GM23338 (cell line): ENCODE measurements around the gene COQ8B. TPM values are rescaled to one million over a fixed set of nuclear protein-coding genes. Genes with fewer than 3 reads are reported as not detected.

Experiments
- ATAC-seq: fragments of 200-7000 bp; cut with Tn5 transposase; 3 replicates; pipeline ENCODE4 v1.9.1; 2020
- DNase-seq: peaks from one replicate; pipeline ENCODE4 v3.0.0-alpha.2; 2015; ENCODE audit warnings: low spot score
- H2AFZ ChIP-seq: fragments of 200-600 bp; sonication (generic); 2 replicates; pipeline ENCODE4 v1.8.0; 2016; ENCODE audit warnings: antibody characterized with exemption, mild to moderate bottlenecking, moderate library complexity
- H3F3A ChIP-seq: fragments of 200-600 bp; sonication (generic); replicated peaks from 2 replicates; pipeline ENCODE4 v1.8.0; 2017; ENCODE audit warnings: antibody characterized with exemption, mixed run types, low read depth
- H3K27ac ChIP-seq: fragments of 200-600 bp; sonication (generic); 2 replicates; pipeline ENCODE4 v1.6.1; 2016; ENCODE audit warnings: low read depth
- H3K27me3 ChIP-seq: fragments of 200-600 bp; sonication (generic); 2 replicates; pipeline ENCODE4 v1.8.0; 2016; ENCODE audit warnings: mild to moderate bottlenecking, mixed run types, moderate library complexity; ENCODE audit not compliant: insufficient read depth
- H3K36me3 ChIP-seq: fragments of 200-600 bp; sonication (generic); 2 replicates; pipeline ENCODE4 v1.8.0; 2016; ENCODE audit warnings: mild to moderate bottlenecking; ENCODE audit not compliant: insufficient read depth
- H3K4me1 ChIP-seq: fragments of 200-600 bp; sonication (generic); 2 replicates; pipeline ENCODE4 v1.8.0; 2016; ENCODE audit warnings: mild to moderate bottlenecking, moderate library complexity; ENCODE audit not compliant: insufficient read depth
- H3K4me2 ChIP-seq: fragments of 200-600 bp; sonication (generic); 2 replicates; pipeline ENCODE4 v1.7.1; 2017; ENCODE audit warnings: mixed run types
- H3K4me3 ChIP-seq: fragments of 200-600 bp; sonication (generic); 2 replicates; pipeline ENCODE4 v1.6.1; 2016; ENCODE audit warnings: mixed run types
- H3K79me2 ChIP-seq: fragments of 200-600 bp; sonication (generic); replicated peaks from 2 replicates; pipeline ENCODE4 v1.8.0; 2017; ENCODE audit warnings: mild to moderate bottlenecking; ENCODE audit not compliant: insufficient read depth
- H3K9me2 ChIP-seq: fragments of 200-600 bp; sonication (generic); 2 replicates; pipeline ENCODE4 v1.8.0; 2017; ENCODE audit not compliant: insufficient read depth
- H4K20me1 ChIP-seq: fragments of 200-600 bp; sonication (generic); replicated peaks from 2 replicates; pipeline ENCODE4 v1.8.0; 2017; ENCODE audit warnings: mild to moderate bottlenecking; ENCODE audit not compliant: insufficient read depth
- H3K27ac Mint-ChIP-seq: 2 replicates; pipeline ENCODE4 v1.8.0; 2020; ENCODE audit warnings: inconsistent platforms, mild to moderate bottlenecking, moderate library complexity, mixed read lengths
- H3K27me3 Mint-ChIP-seq: 3 replicates; pipeline ENCODE4 v1.8.0; 2022; ENCODE audit warnings: low read depth, mild to moderate bottlenecking, moderate library complexity, mixed read lengths, inconsistent platforms; ENCODE audit not compliant: insufficient read depth, poor library complexity
- H3K36me3 Mint-ChIP-seq: 3 replicates; pipeline ENCODE4 v1.8.0; 2021; ENCODE audit warnings: low read depth, mild to moderate bottlenecking, inconsistent platforms, moderate library complexity, mixed read lengths
- H3K4me1 Mint-ChIP-seq: 3 replicates; pipeline ENCODE4 v1.8.0; 2020; ENCODE audit warnings: mild to moderate bottlenecking, inconsistent platforms, mixed read lengths
- H3K4me3 Mint-ChIP-seq: 3 replicates; pipeline ENCODE4 v1.8.0; 2021; ENCODE audit warnings: moderate library complexity, mild to moderate bottlenecking, inconsistent platforms, mixed read lengths
- H3K9me3 Mint-ChIP-seq: 3 replicates; pipeline ENCODE4 v1.8.0; 2020; ENCODE audit warnings: moderate library complexity, mild to moderate bottlenecking, inconsistent platforms, mixed read lengths
- EZH2 ChIP-seq: fragments of 200-600 bp; sonication (generic); IDR thresholded peaks from one replicate; pipeline ENCODE4 v1.8.0; 2017; ENCODE audit warnings: antibody characterized with exemption, mild to moderate bottlenecking, low read depth; ENCODE audit not compliant: unreplicated experiment
- EZH2phosphoT487 ChIP-seq: fragments of 200-600 bp; sonication (generic); IDR thresholded peaks from one replicate; pipeline ENCODE4 v1.8.1; 2018; ENCODE audit warnings: antibody characterized with exemption; ENCODE audit not compliant: unreplicated experiment
- JUNB ChIP-seq: IDR thresholded peaks from one replicate; pipeline ENCODE4 v1.6.1; 2016; ENCODE audit warnings: antibody characterized with exemption; ENCODE audit not compliant: unreplicated experiment
- NANOG ChIP-seq: IDR thresholded peaks from 2 replicates; pipeline ENCODE4 v1.6.1; 2016; ENCODE audit warnings: antibody characterized with exemption, borderline replicate concordance
- ZNF114 ChIP-seq: fragments of 250-450 bp; sonication (Bioruptor Pico); IDR thresholded peaks from 2 replicates; pipeline ENCODE4 v1.5.0; 2020; ENCODE audit warnings: mild to moderate bottlenecking, moderate library complexity
- polyA plus RNA-seq: library from polyadenylated mRNA; unstranded; fragments of >200 nt; fragmentation: Nextera tagmentation; extraction: Ambion mirVana; gene quantifications from 2 replicates; pipeline ENCODE4 v1.2.1, GENCODE V29; 2016
- total RNA-seq: library from RNA; depleted of rRNA; stranded (reverse); fragments of >200 nt; shearing (Covaris generic); gene quantifications from 2 replicates; pipeline ENCODE4 v1.2.3, GENCODE V29; 2014
- TF ChIP-seq, protein P1 (sequence below), 2 experiments: fragments of 200-600 bp in 1 of 2; sonication (generic) in 1 of 2; conservative IDR thresholded peaks; 2 replicates each; pipeline versions ENCODE4 v1.5.1 to v1.6.1; 2016 to 2017; ENCODE audit warnings: antibody characterized with exemption in 2 of 2, low read depth in 2 of 2, mild to moderate bottlenecking in 2 of 2, moderate library complexity in 1 of 2
- TF ChIP-seq, protein P2 (sequence below): IDR thresholded peaks from 2 replicates; pipeline ENCODE4 v1.6.1; 2016; ENCODE audit warnings: antibody characterized with exemption
- TF ChIP-seq, protein P3 (sequence below): fragments of 250-450 bp; sonication (Bioruptor Pico); IDR thresholded peaks from 2 replicates; pipeline ENCODE4 v1.5.0; 2020; ENCODE audit warnings: mild to moderate bottlenecking, moderate library complexity

The COQ8B gene
- total and polyA plus RNA-seq, 2 experiments from 2014 or later = 13.9 to 59.6 TPM

DNA sequence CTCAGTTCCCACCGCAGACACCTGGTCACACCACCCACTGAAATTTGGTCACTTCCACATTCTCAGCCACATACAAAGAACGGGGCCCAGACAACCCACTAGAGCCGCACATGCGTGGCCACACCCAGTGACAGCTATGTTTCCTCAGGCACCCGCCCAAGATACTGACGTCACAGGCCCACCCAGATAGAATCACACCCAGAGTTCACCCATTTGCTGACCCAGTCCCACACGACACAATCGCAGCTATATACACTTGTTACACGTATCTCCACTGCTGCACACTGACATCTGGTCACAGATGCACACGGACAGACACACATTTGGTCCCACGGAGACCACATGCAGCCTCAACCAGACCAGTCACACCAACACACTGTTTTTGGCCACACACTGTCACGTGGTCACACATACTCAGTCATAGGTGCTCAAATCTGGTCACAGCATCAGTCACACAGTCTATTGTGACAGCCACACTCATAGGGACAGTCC lies 29.1 kb downstream of the COQ8B start (continued):
- TF ChIP-seq, protein P1, sequence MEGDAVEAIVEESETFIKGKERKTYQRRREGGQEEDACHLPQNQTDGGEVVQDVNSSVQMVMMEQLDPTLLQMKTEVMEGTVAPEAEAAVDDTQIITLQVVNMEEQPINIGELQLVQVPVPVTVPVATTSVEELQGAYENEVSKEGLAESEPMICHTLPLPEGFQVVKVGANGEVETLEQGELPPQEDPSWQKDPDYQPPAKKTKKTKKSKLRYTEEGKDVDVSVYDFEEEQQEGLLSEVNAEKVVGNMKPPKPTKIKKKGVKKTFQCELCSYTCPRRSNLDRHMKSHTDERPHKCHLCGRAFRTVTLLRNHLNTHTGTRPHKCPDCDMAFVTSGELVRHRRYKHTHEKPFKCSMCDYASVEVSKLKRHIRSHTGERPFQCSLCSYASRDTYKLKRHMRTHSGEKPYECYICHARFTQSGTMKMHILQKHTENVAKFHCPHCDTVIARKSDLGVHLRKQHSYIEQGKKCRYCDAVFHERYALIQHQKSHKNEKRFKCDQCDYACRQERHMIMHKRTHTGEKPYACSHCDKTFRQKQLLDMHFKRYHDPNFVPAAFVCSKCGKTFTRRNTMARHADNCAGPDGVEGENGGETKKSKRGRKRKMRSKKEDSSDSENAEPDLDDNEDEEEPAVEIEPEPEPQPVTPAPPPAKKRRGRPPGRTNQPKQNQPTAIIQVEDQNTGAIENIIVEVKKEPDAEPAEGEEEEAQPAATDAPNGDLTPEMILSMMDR (conservative IDR thresholded peaks at IDR 0.05; ENCODE audit: low read depth in 2 of 2) = no peak
- TF ChIP-seq EZH2phosphoT487 (no peak), ZNF114 (CRISPR knock-in tag) (no peak)

DNA sequence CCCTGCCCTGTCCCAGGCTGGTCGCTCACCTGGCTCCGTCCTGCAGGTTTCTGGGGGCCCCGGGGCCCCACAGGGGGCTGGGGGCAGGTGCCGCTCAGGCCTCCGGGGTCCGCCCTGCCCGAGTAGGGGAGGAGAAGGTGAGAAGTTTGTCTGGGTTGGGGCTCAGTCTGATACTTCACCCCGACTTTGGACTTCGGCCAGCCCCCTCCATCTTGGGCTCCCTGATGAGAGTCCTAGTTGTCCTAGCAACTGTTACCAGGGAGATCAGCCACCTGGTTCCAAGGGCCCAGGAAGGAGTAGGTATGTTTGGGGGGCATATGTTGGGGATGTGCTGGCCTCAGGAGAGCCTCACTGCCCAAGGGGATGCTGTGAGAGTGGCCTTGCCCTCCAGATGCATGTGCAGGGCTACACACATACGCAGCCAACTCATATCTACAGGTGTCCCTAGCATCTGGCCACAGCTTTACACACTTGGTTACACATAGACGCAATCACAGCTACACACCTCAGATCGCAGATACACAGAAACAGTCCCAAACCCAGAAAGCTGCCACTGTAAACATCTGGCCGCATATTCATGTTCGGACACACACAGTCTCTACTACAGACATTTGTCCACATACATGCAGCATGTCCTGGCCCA lies 29.7 kb downstream of the COQ8B start:
- DNase-seq = no peak
- Mint-ChIP-seq H3K27me3 (peaks cover 8% of the 10 kb centered on the region), H3K9me3 (no peaks in the 10 kb centered on the region; the same call in 2 of the 3 replicates), H3K36me3 (peaks cover 21% of the 10 kb centered on the region), H3K4me3 (no peak overlapping the region), H3K27ac (no peak overlapping the region), H3K4me1 (peaks cover 6% of the 10 kb centered on the region; the same call in 2 of the 3 replicates)
- Histone ChIP-seq H3K27me3 (no peaks in the 10 kb centered on the region), H4K20me1 (peaks cover 8% of the 10 kb centered on the region), H2AFZ (no peak overlapping the region), H3K9me2 (no peaks in the 10 kb centered on the region), H3K36me3 (0 out of 2 replicates have a peak, but pooled peaks cover 3% of the 10 kb centered on the region), H3K4me1 (peaks cover 8% of the 10 kb centered on the region; the same call in 1 of the 2 replicates), H3K4me2 (no peak overlapping the region), H3F3A (no peaks in the 10 kb centered on the region; the same call in 1 of the 2 replicates), H3K27ac (no peak overlapping the region), H3K79me2 (peaks cover 19% of the 10 kb centered on the region), H3K4me3 (no peak overlapping the region)
- ATAC-seq = no peak
- TF ChIP-seq, protein P2, sequence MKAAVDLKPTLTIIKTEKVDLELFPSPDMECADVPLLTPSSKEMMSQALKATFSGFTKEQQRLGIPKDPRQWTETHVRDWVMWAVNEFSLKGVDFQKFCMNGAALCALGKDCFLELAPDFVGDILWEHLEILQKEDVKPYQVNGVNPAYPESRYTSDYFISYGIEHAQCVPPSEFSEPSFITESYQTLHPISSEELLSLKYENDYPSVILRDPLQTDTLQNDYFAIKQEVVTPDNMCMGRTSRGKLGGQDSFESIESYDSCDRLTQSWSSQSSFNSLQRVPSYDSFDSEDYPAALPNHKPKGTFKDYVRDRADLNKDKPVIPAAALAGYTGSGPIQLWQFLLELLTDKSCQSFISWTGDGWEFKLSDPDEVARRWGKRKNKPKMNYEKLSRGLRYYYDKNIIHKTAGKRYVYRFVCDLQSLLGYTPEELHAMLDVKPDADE = no peak
- no peak for TF ChIP-seq EZH2
- TF ChIP-seq ZNF114 (CRISPR knock-in tag) = no peak
- TF ChIP-seq, protein P3, sequence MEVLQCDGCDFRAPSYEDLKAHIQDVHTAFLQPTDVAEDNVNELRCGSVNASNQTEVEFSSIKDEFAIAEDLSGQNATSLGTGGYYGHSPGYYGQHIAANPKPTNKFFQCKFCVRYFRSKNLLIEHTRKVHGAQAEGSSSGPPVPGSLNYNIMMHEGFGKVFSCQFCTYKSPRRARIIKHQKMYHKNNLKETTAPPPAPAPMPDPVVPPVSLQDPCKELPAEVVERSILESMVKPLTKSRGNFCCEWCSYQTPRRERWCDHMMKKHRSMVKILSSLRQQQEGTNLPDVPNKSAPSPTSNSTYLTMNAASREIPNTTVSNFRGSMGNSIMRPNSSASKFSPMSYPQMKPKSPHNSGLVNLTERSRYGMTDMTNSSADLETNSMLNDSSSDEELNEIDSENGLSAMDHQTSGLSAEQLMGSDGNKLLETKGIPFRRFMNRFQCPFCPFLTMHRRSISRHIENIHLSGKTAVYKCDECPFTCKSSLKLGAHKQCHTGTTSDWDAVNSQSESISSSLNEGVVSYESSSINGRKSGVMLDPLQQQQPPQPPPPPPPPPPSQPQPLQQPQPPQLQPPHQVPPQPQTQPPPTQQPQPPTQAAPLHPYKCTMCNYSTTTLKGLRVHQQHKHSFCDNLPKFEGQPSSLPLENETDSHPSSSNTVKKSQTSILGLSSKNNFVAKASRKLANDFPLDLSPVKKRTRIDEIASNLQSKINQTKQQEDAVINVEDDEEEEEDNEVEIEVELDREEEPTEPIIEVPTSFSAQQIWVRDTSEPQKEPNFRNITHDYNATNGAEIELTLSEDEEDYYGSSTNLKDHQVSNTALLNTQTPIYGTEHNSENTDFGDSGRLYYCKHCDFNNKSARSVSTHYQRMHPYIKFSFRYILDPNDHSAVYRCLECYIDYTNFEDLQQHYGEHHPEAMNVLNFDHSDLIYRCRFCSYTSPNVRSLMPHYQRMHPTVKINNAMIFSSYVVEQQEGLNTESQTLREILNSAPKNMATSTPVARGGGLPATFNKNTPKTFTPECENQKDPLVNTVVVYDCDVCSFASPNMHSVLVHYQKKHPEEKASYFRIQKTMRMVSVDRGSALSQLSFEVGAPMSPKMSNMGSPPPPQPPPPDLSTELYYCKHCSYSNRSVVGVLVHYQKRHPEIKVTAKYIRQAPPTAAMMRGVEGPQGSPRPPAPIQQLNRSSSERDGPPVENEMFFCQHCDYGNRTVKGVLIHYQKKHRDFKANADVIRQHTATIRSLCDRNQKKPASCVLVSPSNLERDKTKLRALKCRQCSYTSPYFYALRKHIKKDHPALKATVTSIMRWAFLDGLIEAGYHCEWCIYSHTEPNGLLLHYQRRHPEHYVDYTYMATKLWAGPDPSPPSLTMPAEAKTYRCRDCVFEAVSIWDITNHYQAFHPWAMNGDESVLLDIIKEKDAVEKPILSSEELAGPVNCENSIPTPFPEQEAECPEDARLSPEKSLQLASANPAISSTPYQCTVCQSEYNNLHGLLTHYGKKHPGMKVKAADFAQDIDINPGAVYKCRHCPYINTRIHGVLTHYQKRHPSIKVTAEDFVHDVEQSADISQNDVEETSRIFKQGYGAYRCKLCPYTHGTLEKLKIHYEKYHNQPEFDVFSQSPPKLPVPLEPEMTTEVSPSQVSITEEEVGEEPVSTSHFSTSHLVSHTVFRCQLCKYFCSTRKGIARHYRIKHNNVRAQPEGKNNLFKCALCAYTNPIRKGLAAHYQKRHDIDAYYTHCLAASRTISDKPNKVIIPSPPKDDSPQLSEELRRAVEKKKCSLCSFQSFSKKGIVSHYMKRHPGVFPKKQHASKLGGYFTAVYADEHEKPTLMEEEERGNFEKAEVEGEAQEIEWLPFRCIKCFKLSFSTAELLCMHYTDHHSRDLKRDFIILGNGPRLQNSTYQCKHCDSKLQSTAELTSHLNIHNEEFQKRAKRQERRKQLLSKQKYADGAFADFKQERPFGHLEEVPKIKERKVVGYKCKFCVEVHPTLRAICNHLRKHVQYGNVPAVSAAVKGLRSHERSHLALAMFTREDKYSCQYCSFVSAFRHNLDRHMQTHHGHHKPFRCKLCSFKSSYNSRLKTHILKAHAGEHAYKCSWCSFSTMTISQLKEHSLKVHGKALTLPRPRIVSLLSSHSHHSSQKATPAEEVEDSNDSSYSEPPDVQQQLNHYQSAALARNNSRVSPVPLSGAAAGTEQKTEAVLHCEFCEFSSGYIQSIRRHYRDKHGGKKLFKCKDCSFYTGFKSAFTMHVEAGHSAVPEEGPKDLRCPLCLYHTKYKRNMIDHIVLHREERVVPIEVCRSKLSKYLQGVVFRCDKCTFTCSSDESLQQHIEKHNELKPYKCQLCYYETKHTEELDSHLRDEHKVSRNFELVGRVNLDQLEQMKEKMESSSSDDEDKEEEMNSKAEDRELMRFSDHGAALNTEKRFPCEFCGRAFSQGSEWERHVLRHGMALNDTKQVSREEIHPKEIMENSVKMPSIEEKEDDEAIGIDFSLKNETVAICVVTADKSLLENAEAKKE (CRISPR knock-in tag) = no peak
- no peak for TF ChIP-seq NANOG
- no peak for TF ChIP-seq JUNB
- TF ChIP-seq, protein P1 (conservative IDR thresholded peaks at IDR 0.05; ENCODE audit: low read depth in 2 of 2) = no peak
